K562 (cell line): ENCODE results near the gene ZNRF1. TPM values are rescaled to one million over a fixed set of nuclear protein-coding genes. Genes with fewer than 3 reads are reported as not detected.
A peak's percentile ranks its signal among the peaks of the same experiment; 100 is the strongest.

ENCODE experiments used
- ASH1L ChIP-seq: fragments of 450-650 bp; IDR thresholded peaks from 2 replicates; pipeline ENCODE4 v1.6.1; 2018; ENCODE audit warnings: borderline replicate concordance, mild to moderate bottlenecking, low read depth; ENCODE audit not compliant: partially characterized antibody
- CBFA2T2 ChIP-seq: fragments of 450-650 bp; conservative IDR thresholded peaks from 2 replicates; pipeline ENCODE4 v1.6.1; 2017; ENCODE audit warnings: mild to moderate bottlenecking
- HDAC3 ChIP-seq: fragments of 450-650 bp; IDR thresholded peaks from 2 replicates; pipeline ENCODE4 v1.6.1; 2018; ENCODE audit warnings: borderline replicate concordance, mild to moderate bottlenecking, moderate library complexity; ENCODE audit not compliant: partially characterized antibody
- JUND ChIP-seq, 2 experiments: IDR thresholded peaks; 2 replicates in 1 of 2; 3 replicates in 1 of 2; pipeline ENCODE4 v1.6.1; 2011; ENCODE audit warnings: borderline replicate concordance in 2 of 2, low read depth in 2 of 2, low read length in 2 of 2, improper control_type of control experiment in 1 of 2, missing biosample characterization in 1 of 2, missing genetic modification characterization in 1 of 2, missing genetic modification reagents in 1 of 2
- MEIS2 ChIP-seq: fragments of 450-650 bp; IDR thresholded peaks from 2 replicates; pipeline ENCODE4 v1.6.1; 2014; ENCODE audit warnings: mild to moderate bottlenecking; ENCODE audit not compliant: partially characterized antibody
- MLLT1 ChIP-seq, 2 experiments: fragments of 450-650 bp; IDR thresholded peaks; 2 replicates each; pipeline ENCODE4 v1.6.1; 2016
- MYC ChIP-seq, 2 experiments: fragments of 250-450 bp in 1 of 2; sonication (Bioruptor Pico) in 1 of 2; IDR thresholded peaks; 2 replicates each; pipeline versions ENCODE4 v1.5.1 to v1.6.1; 2012 to 2021; ENCODE audit warnings: low read depth in 2 of 2, borderline replicate concordance in 1 of 2, improper control_type of control experiment in 1 of 2, low read length in 1 of 2, mild to moderate bottlenecking in 1 of 2, moderate library complexity in 1 of 2
- PKNOX1 ChIP-seq: fragments of 450-650 bp; IDR thresholded peaks from 2 replicates; pipeline ENCODE4 v1.6.1; 2016
- RB1 ChIP-seq: fragments of 450-650 bp; IDR thresholded peaks from 2 replicates; pipeline ENCODE4 v1.6.1; 2017; ENCODE audit warnings: low read depth, mild to moderate bottlenecking
- RBBP5 ChIP-seq: fragments of 200-600 bp; sonication (generic); IDR thresholded peaks from 2 replicates; pipeline ENCODE4 v1.6.1; 2012; ENCODE audit warnings: borderline replicate concordance, mild to moderate bottlenecking, low read length, control low read depth, inconsistent platforms; ENCODE audit not compliant: insufficient read depth, poor library complexity, severe bottlenecking
- SMAD2 ChIP-seq: fragments of 150-350 bp; IDR thresholded peaks from 2 replicates; pipeline ENCODE4 v1.6.1; 2014; ENCODE audit warnings: low read depth, mild to moderate bottlenecking, low read length
- SMARCE1 ChIP-seq: fragments of 450-650 bp; IDR thresholded peaks from 2 replicates; pipeline ENCODE4 v1.7.1; 2016; ENCODE audit warnings: mild to moderate bottlenecking
- ZBED1 ChIP-seq: IDR thresholded peaks from 2 replicates; pipeline ENCODE4 v1.6.1; 2014
- ZC3H11A ChIP-seq: IDR thresholded peaks from 2 replicates; pipeline ENCODE4 v1.6.1; 2012; ENCODE audit warnings: low read depth, low read length, improper control_type of control experiment
- ZFP91 ChIP-seq: sonication (generic); formaldehyde crosslinking; IDR thresholded peaks from 2 replicates; pipeline ENCODE4 v1.8.0; 2022; ENCODE audit warnings: mild to moderate bottlenecking, missing genetic modification reagents
- ZKSCAN8 ChIP-seq: fragments of 200-800 bp; sonication (Bioruptor generic); IDR thresholded peaks from 2 replicates; pipeline ENCODE4 v1.6.1; 2016; ENCODE audit warnings: missing genetic modification characterization, missing compliant biosample characterization
- ZNF140 ChIP-seq: fragments of 250-450 bp; sonication (Bioruptor Pico); IDR thresholded peaks from 2 replicates; pipeline ENCODE4 v1.8.0; 2021; ENCODE audit warnings: moderate library complexity, mild to moderate bottlenecking, inconsistent platforms
- ZSCAN29 ChIP-seq: fragments of 450-650 bp; IDR thresholded peaks from 2 replicates; pipeline ENCODE4 v1.6.1; 2017
- polyA plus RNA-seq, 8 experiments: library from polyadenylated mRNA; depleted of rRNA in 4 of 8; stranded (reverse) in 5 of 8; unstranded in 3 of 8; fragments of >200 nt; fragmentation: Nextera tagmentation in 2 of 8; fragmentation: Illumina TruSeq in 1 of 8; extraction: Ambion mirVana in 2 of 8; extraction: Trizol in 1 of 8; gene quantifications; 2 replicates each; pipeline versions ENCODE4 v1.2.1 to v1.2.3, GENCODE V29; 2011 to 2014; ENCODE audit warnings: inconsistent platforms in 1 of 8, missing spikeins in 1 of 8
- total RNA-seq, 7 experiments: library from RNA; depleted of rRNA in 6 of 7; stranded (reverse); fragments of >200 nt in 6 of 7; fragmentation: Illumina TruSeq in 2 of 7; extraction: Trizol in 2 of 7; gene quantifications; 2 replicates each; pipeline versions ENCODE4 v1.2.1 to v1.2.3, GENCODE V29; 2011 to 2021; ENCODE audit warnings: low replicate concordance in 1 of 7
- TF ChIP-seq, protein P1 (sequence below): sonication (generic); IDR thresholded peaks from 2 replicates; pipeline ENCODE4 v1.6.1; 2016
- TF ChIP-seq, protein P2 (sequence below): fragments of 450-650 bp; IDR thresholded peaks from 2 replicates; pipeline ENCODE4 v1.6.1; 2016; ENCODE audit warnings: borderline replicate concordance

The ZNRF1 gene
- total and polyA plus RNA-seq, 9 of the 15 experiments (the other 6 are each of a cell fraction or from before 2014, with no cell fraction given) = 9.5 to 37.7 (median 20.0) TPM

GRCh38 chr16:75087375-75087979 is 88.7 kb downstream of the ZNRF1 start (continued):
- TF ChIP-seq PKNOX1 (peak; percentile 65), ZNF140 (CRISPR knock-in tag) (no peak), MLLT1 (IDR thresholded peaks at IDR 0.05) (peak in 1 of 2 experiments; percentile 52; a peak in 1 of 4 replicates), RBBP5 (peak; percentile 63), HDAC3 (peak; percentile 17), CBFA2T2 (peak; percentile 66), MYC (IDR thresholded peaks at IDR 0.05; ENCODE audit: low read depth, low read length) (peak; percentile 39), MYC (CRISPR knock-in tag; IDR thresholded peaks at IDR 0.05; ENCODE audit: borderline replicate concordance, low read depth) (no peak), ZKSCAN8 (CRISPR knock-in tag) (no peak), MEIS2 (peak; percentile 94), SMARCE1 (peak; percentile 61), ZC3H11A (no peak), ZBED1 (0 out of 2 replicates have a peak, but pooled peaks have one; percentile 38), SMAD2 (no peak), ASH1L (no peak), ZFP91 (CRISPR knock-in tag) (no peak), JUND (IDR thresholded peaks at IDR 0.05; ENCODE audit: borderline replicate concordance, low read depth, low read length) (peak; percentile 28; the same call in 1 of the 2 replicates), JUND (tag; IDR thresholded peaks at IDR 0.05; ENCODE audit: borderline replicate concordance, low read depth, low read length) (peak; percentile 59; the same call in 1 of the 3 replicates), RB1 (no peak), ZSCAN29 (no peak)
- TF ChIP-seq, protein P1, sequence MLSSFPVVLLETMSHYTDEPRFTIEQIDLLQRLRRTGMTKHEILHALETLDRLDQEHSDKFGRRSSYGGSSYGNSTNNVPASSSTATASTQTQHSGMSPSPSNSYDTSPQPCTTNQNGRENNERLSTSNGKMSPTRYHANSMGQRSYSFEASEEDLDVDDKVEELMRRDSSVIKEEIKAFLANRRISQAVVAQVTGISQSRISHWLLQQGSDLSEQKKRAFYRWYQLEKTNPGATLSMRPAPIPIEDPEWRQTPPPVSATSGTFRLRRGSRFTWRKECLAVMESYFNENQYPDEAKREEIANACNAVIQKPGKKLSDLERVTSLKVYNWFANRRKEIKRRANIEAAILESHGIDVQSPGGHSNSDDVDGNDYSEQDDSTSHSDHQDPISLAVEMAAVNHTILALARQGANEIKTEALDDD = 0 out of 2 replicates have a peak, but pooled peaks have one; percentile 6
- TF ChIP-seq, protein P2, sequence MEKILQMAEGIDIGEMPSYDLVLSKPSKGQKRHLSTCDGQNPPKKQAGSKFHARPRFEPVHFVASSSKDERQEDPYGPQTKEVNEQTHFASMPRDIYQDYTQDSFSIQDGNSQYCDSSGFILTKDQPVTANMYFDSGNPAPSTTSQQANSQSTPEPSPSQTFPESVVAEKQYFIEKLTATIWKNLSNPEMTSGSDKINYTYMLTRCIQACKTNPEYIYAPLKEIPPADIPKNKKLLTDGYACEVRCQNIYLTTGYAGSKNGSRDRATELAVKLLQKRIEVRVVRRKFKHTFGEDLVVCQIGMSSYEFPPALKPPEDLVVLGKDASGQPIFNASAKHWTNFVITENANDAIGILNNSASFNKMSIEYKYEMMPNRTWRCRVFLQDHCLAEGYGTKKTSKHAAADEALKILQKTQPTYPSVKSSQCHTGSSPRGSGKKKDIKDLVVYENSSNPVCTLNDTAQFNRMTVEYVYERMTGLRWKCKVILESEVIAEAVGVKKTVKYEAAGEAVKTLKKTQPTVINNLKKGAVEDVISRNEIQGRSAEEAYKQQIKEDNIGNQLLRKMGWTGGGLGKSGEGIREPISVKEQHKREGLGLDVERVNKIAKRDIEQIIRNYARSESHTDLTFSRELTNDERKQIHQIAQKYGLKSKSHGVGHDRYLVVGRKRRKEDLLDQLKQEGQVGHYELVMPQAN = peak; percentile 67; the same call in 1 of the 2 replicates
